ENCODE results near the gene CHST3.

- TF ChIP-seq CTCF (IDR thresholded peaks at IDR 0.05 in 2 of 3, conservative IDR thresholded peaks at IDR 0.05 in 1 of 3; ENCODE audit: control insufficient read depth in 2 of 3, extremely low read depth in 1 of 3, insufficient read depth in 1 of 3, low read depth in 3 of 3, low read length in 3 of 3) (no peak), CEBPB (IDR thresholded peaks at IDR 0.05; ENCODE audit: borderline replicate concordance in 1 of 2, low read depth in 2 of 2, low read length in 2 of 2) (no peak), POLR2AphosphoS2 (IDR thresholded peaks at IDR 0.05; ENCODE audit: low read depth, low read length) (no peak), NKRF (conservative IDR thresholded peaks at IDR 0.05) (no peak), SMARCA5 (IDR thresholded peaks at IDR 0.05) (no peak), JUND (IDR thresholded peaks at IDR 0.05; ENCODE audit: low read depth, low read length) (no peak), ATF3 (IDR thresholded peaks at IDR 0.05; ENCODE audit: borderline replicate concordance, extremely low read depth, low read depth, low read length) (no peak), POLR2A (IDR thresholded peaks at IDR 0.05; ENCODE audit: low read depth, low read length) (no peak), SP1 (IDR thresholded peaks at IDR 0.05; ENCODE audit: low read depth, low read length) (no peak), CEBPZ (IDR thresholded peaks at IDR 0.05; ENCODE audit: low read depth, low read length) (no peak), EZH2 (IDR thresholded peaks at IDR 0.05; ENCODE audit: borderline replicate concordance, control insufficient read depth, low read depth, low read length) (no peak), ZNF384 (IDR thresholded peaks at IDR 0.05; ENCODE audit: borderline replicate concordance, low read depth, low read length) (no peak), TARDBP (IDR thresholded peaks at IDR 0.05; ENCODE audit: borderline replicate concordance) (no peak)
Measured at GRCh38 chr10:71927159-71927558, 37.0 kb upstream of the CHST3 start.

Data from GM12878 (cell line).